Lung (tissue), 12 donors: Measurements from ENCODE around the gene PGA5. TPM values are rescaled to one million over a fixed set of nuclear protein-coding genes. Genes with fewer than 3 reads are reported as not detected.
"Not testable (repeated sequence)": the region's sequence is repeated elsewhere in the genome, so short reads cannot be mapped to it uniquely, and the experiment has no call there.

ENCODE experiments used
- ATAC-seq: fragments of 200-7000 bp; cut with Tn5 transposase; one replicate; pipeline ENCODE4 v1.9.1; 2020; ENCODE audit warnings: moderate number of reproducible peaks; ENCODE audit not compliant: insufficient read depth, low FRiP score
- DNase-seq, 3 donors: peaks; one replicate each; pipeline ENCODE4 v3.0.0-alpha.2; 2013 to 2017
- H3K27ac ChIP-seq, 2 donors: one replicate each; pipeline ENCODE4 v1.5.1; 2013; ENCODE audit warnings: mild to moderate bottlenecking in 2 of 2, moderate library complexity in 2 of 2, control low read depth in 1 of 2, inconsistent platforms in 1 of 2, low read depth in 1 of 2, low read length in 1 of 2
- H3K27me3 ChIP-seq, 3 donors: one replicate each; pipeline ENCODE4 v1.5.1; 2013; ENCODE audit warnings: low read length in 2 of 3; ENCODE audit not compliant: control insufficient read depth in 3 of 3, insufficient read depth in 3 of 3
- H3K36me3 ChIP-seq, 4 donors: one replicate each; pipeline ENCODE4 v1.5.1; 2013; ENCODE audit warnings: low read length in 4 of 4, mild to moderate bottlenecking in 1 of 4, moderate library complexity in 1 of 4; ENCODE audit not compliant: control insufficient read depth in 4 of 4, insufficient read depth in 4 of 4
- H3K4me1 ChIP-seq, 5 donors: one replicate each; pipeline ENCODE4 v1.5.1; 2013; ENCODE audit warnings: low read length in 5 of 5, mild to moderate bottlenecking in 2 of 5, moderate library complexity in 1 of 5; ENCODE audit not compliant: control insufficient read depth in 5 of 5, insufficient read depth in 5 of 5
- H3K4me3 ChIP-seq: one replicate; pipeline ENCODE4 v1.5.1; 2013; ENCODE audit warnings: mild to moderate bottlenecking, control low read depth, moderate library complexity
- H3K9ac ChIP-seq, 2 donors: one replicate each; pipeline ENCODE4 v1.5.1; 2013; ENCODE audit warnings: low read length in 2 of 2, control low read depth in 1 of 2; ENCODE audit not compliant: insufficient read depth in 1 of 2
- H3K9me3 ChIP-seq, 4 donors: one replicate each; pipeline ENCODE4 v1.5.1; 2013; ENCODE audit warnings: low read length in 3 of 4, mild to moderate bottlenecking in 1 of 4, moderate library complexity in 1 of 4; ENCODE audit not compliant: control insufficient read depth in 4 of 4, insufficient read depth in 3 of 4
- WGBS, 2 donors: extraction: QIAGEN DNeasy Blood & Tissue Kit; methylation state at CpG; one replicate each; pipeline ENCODE4 v1.1.7; 2013; 5-methylcytosine and 5-hydroxymethylcytosine counted together
- polyA plus RNA-seq, 2 donors: library from polyadenylated mRNA; stranded (reverse); fragments of 200-250 nt; gene quantifications; one replicate each; pipeline ENCODE4 v1.2.1, GENCODE V29; 2013
- total RNA-seq, 2 donors: library from RNA; depleted of rRNA in 1 of 2; stranded (reverse); fragments of >200 nt in 1 of 2; gene quantifications; one replicate each; pipeline ENCODE4 v1.2.1, GENCODE V29; 2014 to 2021
- TF ChIP-seq, protein P1 (sequence below): IDR thresholded peaks from 2 replicates; pipeline ENCODE4 v1.5.1; 2012; ENCODE audit warnings: mild to moderate bottlenecking; ENCODE audit errors: control extremely low read depth, extremely low read depth
- donor health status: control.
- donor health status: control.
- donor health status: Bipolar disorder and iron deficiency.
- donor health status: healthy.
- donor health status: DM: yes; HTN: yes; CAD: no.

PGA5 gene
- total and polyA plus RNA-seq, 4 donors = 0.08 to 0.55 (median 0.09) TPM; not detected in 1

- H3K27me3 ChIP-seq = no peaks in the 10 kb centered on the region
- H3K27ac ChIP-seq = no peak overlapping the region
- H3K4me1 ChIP-seq = no peaks in the 10 kb centered on the region
- H3K4me3 ChIP-seq = no peak overlapping the region
- H3K9ac ChIP-seq = no peak overlapping the region
- WGBS, 2 donors = 84 to 87% methylated on average over 6 to 7 of the region's 7 CpGs
- DNase-seq (no peak), ATAC-seq (no peak)
- no peaks in the 10 kb centered on the region for H3K36me3 ChIP-seq
- H3K9me3 ChIP-seq = peaks cover 0 to 14% (median 2%) of the 10 kb centered on the region in 4 donors
- TF ChIP-seq, protein P1, sequence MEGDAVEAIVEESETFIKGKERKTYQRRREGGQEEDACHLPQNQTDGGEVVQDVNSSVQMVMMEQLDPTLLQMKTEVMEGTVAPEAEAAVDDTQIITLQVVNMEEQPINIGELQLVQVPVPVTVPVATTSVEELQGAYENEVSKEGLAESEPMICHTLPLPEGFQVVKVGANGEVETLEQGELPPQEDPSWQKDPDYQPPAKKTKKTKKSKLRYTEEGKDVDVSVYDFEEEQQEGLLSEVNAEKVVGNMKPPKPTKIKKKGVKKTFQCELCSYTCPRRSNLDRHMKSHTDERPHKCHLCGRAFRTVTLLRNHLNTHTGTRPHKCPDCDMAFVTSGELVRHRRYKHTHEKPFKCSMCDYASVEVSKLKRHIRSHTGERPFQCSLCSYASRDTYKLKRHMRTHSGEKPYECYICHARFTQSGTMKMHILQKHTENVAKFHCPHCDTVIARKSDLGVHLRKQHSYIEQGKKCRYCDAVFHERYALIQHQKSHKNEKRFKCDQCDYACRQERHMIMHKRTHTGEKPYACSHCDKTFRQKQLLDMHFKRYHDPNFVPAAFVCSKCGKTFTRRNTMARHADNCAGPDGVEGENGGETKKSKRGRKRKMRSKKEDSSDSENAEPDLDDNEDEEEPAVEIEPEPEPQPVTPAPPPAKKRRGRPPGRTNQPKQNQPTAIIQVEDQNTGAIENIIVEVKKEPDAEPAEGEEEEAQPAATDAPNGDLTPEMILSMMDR = no peak
Observed at GRCh38 chr11:61195719-61196118, 45.3 kb upstream of the PGA5 start.

DNA sequence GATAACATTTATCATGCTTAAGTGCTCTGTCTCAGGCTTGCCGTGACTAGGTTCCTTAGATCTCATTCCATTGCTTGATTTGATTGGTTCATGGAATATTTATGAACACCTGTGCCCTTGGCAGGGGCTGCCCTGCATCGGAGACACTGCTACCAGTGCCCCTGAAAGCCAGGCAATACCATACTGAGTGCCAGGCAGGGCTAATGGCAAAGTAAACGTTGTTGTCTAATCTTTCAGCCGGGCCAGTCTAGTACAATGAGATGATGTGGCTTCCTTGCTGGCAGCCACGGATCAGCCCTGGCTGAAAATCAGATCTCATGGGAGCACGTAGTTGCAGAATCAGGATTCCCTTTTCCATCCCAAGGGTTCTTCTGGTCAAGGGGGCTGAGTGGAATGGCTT is 42.6 kb upstream of the PGA5 start:
- Histone ChIP-seq H3K4me1 (no peaks in the 10 kb centered on the region), H3K27me3 (peaks cover 0 to 4% (median 0%) of the 10 kb centered on the region in 3 donors), H3K36me3 (no peaks in the 10 kb centered on the region), H3K4me3 (no peak overlapping the region), H3K9me3 (peaks cover 0 to 14% (median 2%) of the 10 kb centered on the region in 4 donors), H3K9ac (no peak overlapping the region), H3K27ac (no peak overlapping the region)
- 71 to 82% methylated on average over 6 of the region's 6 CpGs for WGBS, 2 donors
- TF ChIP-seq, protein P1 = no peak
- DNase-seq (no peak), ATAC-seq (no peak)

DNA sequence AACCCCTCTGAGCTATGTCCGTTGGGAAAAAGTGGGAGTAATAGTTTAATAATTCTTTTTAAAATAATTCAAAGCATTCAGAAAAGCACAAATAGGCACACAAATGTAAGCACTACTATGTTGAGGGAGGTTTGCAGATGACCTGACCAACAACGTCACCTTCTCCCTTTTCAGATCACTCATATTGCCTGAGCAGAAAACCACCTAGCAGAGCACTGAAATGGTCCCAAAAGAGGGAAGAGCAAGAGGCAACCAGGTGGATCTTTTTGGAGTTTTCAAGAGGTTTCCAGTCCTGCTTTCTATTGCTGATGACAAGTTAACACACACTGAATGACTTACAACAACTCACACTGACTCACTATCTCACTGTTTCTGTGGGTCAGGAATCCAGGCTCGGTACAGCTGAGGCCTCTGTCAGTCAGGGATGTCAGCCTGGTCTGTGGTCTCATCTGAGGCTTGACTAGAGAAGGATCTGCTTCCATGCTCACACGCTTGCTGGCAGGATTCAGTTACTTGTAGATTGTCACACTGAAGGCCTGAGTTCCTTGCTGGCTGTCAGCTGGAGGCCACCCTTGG is 41.9 kb upstream of the PGA5 start:
- DNase-seq (no peak), ATAC-seq (no peak)
- H3K36me3 ChIP-seq = no peaks in the 10 kb centered on the region
- TF ChIP-seq, protein P1 = no peak
- WGBS, 2 donors = 86 to 95% methylated on average over 4 of the region's 4 CpGs
- no peaks in the 10 kb centered on the region for H3K4me1 ChIP-seq
- H3K9ac ChIP-seq = no peak overlapping the region
- H3K27ac ChIP-seq = no peak overlapping the region
- H3K27me3 ChIP-seq = peaks cover 0 to 4% (median 0%) of the 10 kb centered on the region in 3 donors
- H3K4me3 ChIP-seq = no peak overlapping the region
- H3K9me3 ChIP-seq = peaks cover 0 to 14% (median 2%) of the 10 kb centered on the region in 4 donors

DNA sequence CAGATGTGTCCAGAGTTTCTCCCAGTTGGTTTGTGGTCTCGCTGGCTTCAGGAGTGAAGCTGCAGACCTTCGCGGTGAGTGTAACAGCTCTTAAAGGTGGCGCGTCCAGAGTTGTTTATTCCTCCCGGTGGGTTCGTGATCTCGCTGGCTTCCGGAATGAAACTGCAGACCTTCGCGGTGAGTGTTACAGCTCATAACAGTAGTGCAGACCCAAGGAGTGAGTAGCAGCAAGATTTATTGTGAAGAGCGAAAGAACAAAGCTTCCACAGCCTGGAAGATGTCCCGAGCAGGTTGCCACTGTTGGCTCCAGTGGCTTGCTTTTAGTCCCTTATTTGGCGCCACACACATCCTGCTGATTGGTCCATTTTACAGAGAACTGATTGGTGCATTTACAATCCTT is 39.5 kb upstream of the PGA5 start:
- peaks cover 0 to 4% (median 0%) of the 10 kb centered on the region in 3 donors for H3K27me3 ChIP-seq
- H3K4me1 ChIP-seq = no peaks in the 10 kb centered on the region
- H3K27ac ChIP-seq = no peak overlapping the region
- no peak for ATAC-seq
- TF ChIP-seq, protein P1 = no peak
- H3K9ac ChIP-seq = no peak overlapping the region
- no peak for DNase-seq
- H3K4me3 ChIP-seq = no peak overlapping the region
- 84 to 90% methylated on average over 14 of the region's 14 CpGs for WGBS, 2 donors
- H3K9me3 ChIP-seq = peaks cover 0 to 14% (median 2%) of the 10 kb centered on the region in 4 donors
- no peaks in the 10 kb centered on the region for H3K36me3 ChIP-seq

DNA sequence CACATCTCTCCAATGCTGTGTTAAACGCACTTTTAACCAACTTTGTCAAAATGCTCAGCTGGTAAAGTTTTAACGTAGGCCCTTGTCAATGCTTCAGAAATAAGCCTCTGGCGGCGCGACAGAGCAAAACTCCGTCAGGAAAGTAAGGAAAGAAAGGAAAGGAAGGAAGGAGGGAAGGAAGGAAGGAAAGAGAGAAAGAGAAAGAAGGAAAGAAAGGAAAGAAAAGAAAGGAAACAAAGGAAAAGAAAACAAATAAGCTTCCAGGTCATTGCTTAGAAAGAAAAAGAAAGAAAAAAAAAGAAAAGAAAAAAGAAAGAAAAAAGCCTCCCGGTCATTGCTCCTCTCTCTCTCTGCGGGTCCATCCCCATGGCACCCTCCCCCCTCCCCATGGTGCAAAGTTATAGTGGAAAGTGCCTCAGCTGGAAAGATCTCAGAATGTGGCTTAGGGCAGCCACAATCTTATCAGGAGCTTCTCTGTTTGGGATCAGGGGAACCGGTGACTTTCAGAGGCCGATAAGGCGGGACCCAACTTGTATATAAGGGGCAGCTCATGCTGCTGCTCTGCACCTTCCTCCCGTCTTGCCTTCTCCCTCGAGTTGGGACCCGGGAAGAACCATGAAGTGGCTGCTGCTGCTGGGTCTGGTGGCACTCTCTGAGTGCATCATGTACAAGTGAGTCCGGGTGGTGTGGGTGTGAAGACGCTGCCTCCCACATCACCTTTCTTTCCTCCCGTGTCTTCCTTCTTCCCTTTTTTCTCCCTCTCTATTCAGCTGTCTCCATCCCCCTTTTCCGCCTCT is 37.8 kb upstream of the PGA5 start, which contains the start of gene PGA3:
Gene PGA3 (plus strand): TSS at position 566 of the 797 bp plus-strand sequence. CDS start 50 bp downstream, at position 616.
- H3K27ac ChIP-seq, H3K4me3 ChIP-seq, H3K27me3 ChIP-seq, H3K36me3 ChIP-seq, H3K4me1 ChIP-seq, H3K9ac ChIP-seq, ATAC-seq, DNase-seq: not testable (repeated sequence)
- 54 to 77% methylated on average over 17 of the region's 18 CpGs for WGBS, 2 donors
- H3K9me3 ChIP-seq = peaks cover 0 to 13% (median 2%) of the 10 kb centered on the region in 4 donors
